HG02763 (cell line): ENCODE measurements around the gene PSMA7.

Experiments
- ATAC-seq: cut with Tn5 transposase; IDR thresholded peaks from one replicate; pipeline ENCODE4 v1.9.1; 2021; ENCODE audit warnings: mild to moderate bottlenecking, moderate library complexity; ENCODE audit not compliant: unreplicated experiment

Gene PSMA7

DNA sequence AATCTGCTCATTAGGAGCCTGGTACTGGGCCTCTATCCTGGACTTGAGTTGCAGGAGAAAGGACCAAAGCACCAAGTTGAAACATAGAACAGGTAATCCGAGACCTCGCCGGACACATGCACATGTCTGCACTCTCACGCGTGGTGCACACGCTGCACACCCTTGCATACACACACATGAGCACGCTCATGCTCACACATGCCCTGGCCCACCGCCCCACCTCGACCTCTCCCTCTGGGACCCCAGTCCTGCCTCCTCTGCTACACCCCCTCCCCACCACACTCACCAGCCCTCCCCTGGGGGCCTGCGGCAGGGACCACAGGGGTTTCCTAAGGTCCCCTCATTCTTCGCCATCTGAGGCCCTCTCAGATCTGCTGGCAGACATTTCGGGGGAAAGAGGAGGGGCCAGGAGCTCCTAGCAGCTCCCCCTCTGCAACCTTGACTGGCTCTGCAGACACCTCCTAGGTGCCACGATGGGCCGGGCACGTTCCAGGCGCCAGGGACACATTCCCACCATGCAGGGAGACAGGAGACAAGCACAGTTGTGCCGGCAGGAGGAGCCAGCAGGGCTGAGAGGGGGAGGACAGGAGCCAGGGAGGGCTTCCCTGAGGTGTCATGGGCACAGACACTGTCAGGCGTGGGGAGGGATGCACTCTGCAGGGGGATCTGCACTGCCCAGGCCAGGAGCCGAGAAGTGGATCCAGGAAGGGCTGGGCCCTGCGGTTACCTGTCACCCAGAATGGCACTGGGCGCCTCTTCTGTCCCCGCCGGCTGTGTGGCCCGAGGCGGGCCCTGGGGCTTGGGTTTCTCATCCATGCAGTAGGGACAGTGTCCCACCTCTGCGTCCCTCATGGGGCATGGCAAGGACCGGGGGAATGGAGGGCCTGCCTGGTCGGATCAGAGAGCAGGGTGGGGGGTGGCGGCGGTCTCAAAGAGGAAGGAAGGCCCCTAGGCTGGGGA is 46.5 kb downstream of the PSMA7 start:
- ATAC-seq, result no peak

- no peak for ATAC-seq
Measured at GRCh38 chr20:62089393-62089792, 53.8 kb downstream of the PSMA7 start.

DNA sequence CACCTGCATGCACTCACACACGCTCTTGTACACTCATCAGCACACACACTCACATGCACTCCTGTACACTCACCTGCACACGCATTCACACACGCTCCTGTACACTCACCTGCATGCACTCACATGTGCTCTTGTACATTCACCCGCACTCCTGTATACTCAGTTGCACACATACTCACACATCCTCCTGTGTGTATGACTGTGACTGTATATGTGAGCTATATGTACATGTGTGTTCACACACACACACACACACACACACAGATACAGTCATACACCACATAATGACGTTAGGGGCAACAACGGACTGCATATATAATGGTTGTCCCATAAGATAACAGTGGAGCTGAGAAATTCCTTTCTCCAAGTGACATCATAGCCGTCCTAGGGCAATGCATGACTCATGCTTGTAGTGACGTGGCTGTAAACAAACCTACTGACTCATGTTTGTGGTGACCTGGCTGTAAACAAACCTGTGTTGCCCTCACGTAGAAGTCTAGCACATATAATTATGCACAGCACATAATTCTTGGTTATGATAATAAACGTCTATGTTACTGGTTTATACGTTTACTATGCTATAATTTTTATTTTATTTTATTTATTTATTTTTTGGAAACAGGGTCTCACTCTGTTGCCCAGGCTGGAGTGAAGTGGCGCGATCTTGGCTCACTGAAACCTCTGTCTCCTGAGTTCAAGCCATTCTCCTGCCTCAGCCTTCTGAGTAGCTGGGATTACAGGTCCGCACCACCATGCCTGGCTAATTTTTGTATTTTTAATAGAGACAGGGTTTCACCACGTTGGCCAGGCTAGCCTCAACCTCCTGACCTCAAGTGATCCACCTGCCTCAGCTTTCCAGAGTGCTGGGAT is 54.7 kb downstream of the PSMA7 start:
- no peak for ATAC-seq

DNA sequence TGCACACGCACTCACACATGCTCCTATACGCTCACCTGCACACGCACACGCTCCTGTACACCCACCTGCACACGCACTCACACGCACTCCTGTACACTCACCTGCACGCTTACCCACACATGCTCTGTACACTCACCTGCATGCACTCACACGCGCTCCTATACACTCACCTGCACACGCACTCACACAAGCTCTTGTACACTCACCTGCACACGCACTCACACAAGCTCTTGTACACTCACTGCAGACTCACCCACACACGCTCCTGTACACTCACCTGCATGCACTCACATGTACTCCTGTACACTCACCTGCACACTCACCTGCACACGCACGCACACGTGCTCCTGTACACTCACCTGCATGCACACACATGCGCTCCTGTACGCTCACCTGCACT is 55.6 kb downstream of the PSMA7 start:
- ATAC-seq, result no peak

DNA sequence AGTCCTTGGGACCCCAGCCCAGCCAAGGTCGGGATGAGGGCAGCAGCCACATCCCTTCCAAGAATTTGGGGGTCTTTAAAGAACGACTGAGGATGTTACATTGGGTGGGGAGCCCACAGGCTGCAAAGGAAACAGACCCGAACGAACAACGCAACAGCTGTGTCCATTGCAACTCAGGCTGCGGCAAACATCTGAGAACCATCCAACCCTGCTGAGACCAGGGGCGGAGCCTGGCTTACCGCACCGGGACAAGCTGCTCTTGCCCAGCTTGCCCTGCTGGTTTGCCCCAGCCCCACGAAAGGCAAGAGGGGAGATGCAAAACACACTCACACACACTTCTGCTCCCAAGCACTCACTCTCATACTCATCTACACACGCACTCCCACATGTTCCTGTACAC is 56.0 kb downstream of the PSMA7 start:
- no peak for ATAC-seq
